HUES6 (cell line): ENCODE results near the gene FAM110D.
A peak's percentile ranks its signal among the peaks of the same experiment; 100 is the strongest.

Experiments used
- H3K27ac ChIP-seq: 2 replicates; pipeline ENCODE4 v1.7.0; 2013; ENCODE audit warnings: low read depth, mild to moderate bottlenecking, low read length, inconsistent platforms
- H3K27me3 ChIP-seq: 2 replicates; pipeline ENCODE4 v1.6.1; 2013; ENCODE audit warnings: low read length; ENCODE audit not compliant: control insufficient read depth, insufficient read depth
- H3K36me3 ChIP-seq: 2 replicates; pipeline ENCODE4 v1.6.1; 2013; ENCODE audit warnings: low read length; ENCODE audit not compliant: control insufficient read depth, insufficient read depth
- H3K4me1 ChIP-seq: 2 replicates; pipeline ENCODE4 v1.6.1; 2013; ENCODE audit warnings: low read length; ENCODE audit not compliant: control insufficient read depth, insufficient read depth
- H3K4me3 ChIP-seq: 2 replicates; pipeline ENCODE4 v1.5.1; 2013; ENCODE audit warnings: low read depth, low read length
- H3K9ac ChIP-seq: one replicate; pipeline ENCODE4 v1.6.1; 2013; ENCODE audit warnings: mild to moderate bottlenecking, low read length
- H3K9me3 ChIP-seq: 2 replicates; pipeline ENCODE4 v1.6.1; 2013; ENCODE audit warnings: low read depth, low read length; ENCODE audit not compliant: control insufficient read depth, insufficient read depth

FAM110D gene

DNA sequence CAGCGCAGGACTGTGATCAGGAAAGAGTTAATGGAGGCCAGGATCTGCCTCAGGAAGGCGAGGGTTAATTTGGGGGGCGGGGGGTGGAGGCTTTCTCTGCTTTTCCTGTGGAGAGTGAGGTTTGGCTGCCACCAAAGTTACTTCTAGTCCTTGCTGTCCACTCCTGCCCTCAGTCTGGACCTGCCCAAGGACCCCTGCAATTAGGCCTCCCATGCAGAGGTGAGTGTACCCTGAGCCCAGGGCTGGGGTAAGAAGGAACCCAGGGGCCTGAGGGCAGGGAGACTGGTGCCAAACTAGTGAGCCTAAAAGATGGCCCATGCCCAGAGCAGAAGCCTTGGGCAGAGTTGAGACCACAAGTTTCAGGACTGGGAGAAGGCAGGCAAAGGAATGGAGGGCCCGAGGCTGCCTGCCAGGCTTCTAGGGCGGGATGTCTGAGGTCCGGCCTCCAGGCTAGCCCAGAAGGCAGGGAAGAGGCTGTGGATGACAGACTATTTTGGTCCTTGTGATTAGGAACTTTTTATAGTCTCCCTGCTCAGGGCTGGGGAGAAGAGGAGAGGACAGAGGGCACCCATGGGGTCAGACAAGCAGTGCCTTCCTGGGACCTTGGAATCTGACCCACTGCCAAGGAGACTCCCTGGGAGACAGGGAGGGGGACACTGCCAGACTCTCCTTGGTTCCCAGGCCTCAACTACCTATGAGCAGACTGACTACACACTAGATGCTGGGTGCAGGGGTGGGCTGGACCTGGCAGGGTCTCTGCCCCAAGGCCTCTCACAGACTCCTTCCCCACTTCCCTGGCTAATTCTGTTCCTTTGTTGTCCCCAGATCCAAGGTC lies at the start of gene FAM110D:
TSS of gene FAM110D (plus strand) at position 172 of the 835 bp plus-strand sequence. CDS start 2,213 bp downstream, outside the sequence.
- peaks cover 57% of the 10 kb centered on the region for H3K4me1 ChIP-seq
- H3K4me3 ChIP-seq: peak within 1 kb of the TSS; percentile 38; the same call in 1 of the 2 replicates
- peak within 1 kb of the TSS; percentile 40 for H3K9ac ChIP-seq
- no peaks in the 10 kb centered on the region for H3K36me3 ChIP-seq
- H3K27ac ChIP-seq: no peak within 1 kb of the TSS
- no peaks in the 10 kb centered on the region for H3K9me3 ChIP-seq
- peaks cover 96% of the 10 kb centered on the region for H3K27me3 ChIP-seq

DNA sequence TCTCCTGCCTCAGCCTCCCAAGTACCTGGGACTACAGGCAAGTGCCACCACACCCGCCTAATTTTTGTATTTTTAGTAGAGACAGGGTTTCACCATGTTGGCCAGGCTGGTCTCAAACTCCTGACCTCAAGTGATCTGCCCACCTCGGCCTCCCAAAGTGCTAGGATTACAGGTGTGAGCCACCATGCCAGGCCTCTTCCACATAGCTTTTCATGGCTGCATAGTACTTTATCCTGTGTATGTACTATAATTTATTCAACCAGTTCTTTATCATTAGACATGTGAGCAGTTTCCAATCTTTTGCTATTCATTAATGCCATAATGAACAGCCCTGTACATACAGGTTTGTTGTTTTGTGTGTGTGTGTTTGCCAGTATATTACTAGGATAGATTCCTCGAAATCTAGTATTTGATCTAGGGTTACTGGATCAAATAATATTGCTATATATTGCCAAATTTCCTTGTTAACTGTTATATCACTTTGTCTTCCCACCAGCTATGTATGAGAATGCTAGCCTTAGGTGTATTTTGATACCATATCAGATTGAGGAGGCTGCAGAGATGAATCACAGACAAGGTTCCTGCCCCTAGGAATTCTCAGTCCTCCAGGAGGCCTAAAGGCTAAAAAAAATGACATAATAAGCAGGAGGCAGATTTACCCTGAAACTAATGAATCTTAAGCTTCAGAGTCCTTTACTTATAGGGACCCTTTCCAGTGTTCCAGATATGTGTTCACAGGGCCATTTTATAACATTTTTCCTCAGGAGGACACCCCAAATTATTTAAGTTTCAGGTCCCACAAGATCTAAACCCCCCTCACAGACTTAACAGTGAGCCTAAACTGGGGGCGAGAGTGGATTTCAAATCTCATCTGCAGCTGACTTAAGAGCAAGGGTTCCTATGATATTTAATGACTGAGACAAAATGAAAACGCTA lies 49.4 kb upstream of the FAM110D start:
- H3K27me3 ChIP-seq: peaks cover 13% of the 10 kb centered on the region
- H3K36me3 ChIP-seq: peaks cover 3% of the 10 kb centered on the region; the same call in 1 of the 2 replicates
- H3K4me3 ChIP-seq: no peak overlapping the region
- no peak overlapping the region for H3K9ac ChIP-seq
- H3K4me1 ChIP-seq: peaks cover 10% of the 10 kb centered on the region
- no peak overlapping the region for H3K27ac ChIP-seq
- no peaks in the 10 kb centered on the region for H3K9me3 ChIP-seq

DNA sequence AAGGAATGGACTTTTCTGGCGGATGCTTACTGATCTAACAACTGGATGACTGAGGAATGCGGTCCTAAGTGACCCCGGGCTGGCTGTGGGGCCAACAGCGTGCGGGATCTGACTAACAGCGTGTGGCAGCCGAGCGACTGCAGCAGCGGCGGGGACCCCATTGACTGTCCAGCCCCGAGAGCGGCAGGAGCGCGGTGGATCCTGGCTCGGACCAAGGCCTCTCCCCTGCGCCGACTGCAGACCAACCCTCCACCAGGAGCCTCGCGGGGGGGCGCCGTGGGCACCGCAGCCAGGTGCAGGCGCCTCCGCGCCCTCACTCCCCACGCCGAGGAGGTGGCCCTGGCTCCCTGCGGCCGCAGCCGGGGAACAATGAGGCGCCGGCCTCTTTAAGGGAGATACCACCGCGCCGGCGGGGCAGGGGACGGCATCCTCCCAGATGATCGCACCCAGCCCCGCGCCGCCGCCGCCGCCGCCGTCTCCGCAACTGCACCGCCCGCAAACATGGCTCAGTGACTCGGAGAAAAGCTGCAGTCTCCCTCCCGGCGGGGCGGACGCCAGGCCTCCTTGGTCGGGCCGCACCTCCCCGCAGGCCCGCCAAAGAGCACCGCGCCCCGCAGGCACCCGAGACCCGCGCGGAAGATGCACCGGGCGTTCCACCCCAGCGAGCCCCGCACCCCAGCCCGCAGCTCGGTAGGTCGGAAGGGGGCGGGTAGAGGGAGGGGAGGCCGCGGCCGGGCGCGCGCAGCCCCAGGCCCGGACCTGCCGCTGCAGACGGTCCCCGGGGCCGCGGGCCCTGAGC lies 47.9 kb upstream of the FAM110D start:
- H3K27me3 ChIP-seq: peaks cover 13% of the 10 kb centered on the region

DNA sequence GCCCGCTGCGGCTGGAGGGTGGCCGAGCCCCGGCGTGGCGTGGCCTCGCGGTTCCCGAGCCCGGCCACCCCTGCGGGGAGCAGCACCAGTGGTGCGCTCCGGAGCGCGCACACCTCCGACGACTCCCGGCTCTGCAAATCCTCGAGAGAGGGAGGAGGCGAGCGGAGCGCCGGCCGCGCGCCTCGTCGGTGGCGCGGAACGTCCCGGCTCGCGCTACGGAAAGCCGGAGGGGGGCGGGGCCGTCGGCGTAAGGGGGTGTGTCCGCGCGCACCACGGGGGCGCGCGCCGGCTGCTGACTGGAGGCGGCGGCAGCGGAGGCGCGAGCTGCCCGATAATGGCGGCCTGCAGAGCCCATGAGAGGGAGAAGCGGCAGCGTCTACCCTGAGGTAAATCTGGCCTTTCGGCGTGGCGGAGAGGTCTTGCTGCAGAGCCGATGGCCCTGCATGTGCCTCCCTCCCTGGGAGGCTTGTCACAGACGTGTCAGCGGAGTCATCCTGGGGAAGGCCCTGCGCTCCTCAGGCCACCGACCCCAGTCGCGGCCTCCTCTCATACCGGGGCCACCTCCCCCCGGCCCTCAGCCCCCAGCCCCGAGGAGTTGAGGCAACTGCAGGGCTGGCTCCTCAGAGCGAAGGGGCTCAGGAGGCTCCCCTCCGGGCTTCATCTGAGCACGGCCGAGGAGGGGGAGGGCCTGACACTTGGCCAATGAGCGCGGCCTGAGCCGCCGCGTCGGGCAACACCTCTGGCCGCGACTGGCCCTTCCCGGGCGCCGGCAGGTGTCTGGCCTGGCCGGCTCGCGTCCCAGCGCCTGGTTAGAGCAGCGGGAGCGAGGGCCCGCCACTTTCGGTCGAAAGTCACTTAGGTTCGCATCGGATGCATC lies 47.1 kb upstream of the FAM110D start, which contains the start of gene PDIK1L:
TSS of gene PDIK1L (plus strand) at position 295 of the 877 bp plus-strand sequence. CDS start 2,485 bp downstream, outside the sequence.
- H3K4me1 ChIP-seq: peaks cover 10% of the 10 kb centered on the region

More for the DNA sequence above, 47.9 kb upstream of the FAM110D start:
- Histone ChIP-seq H3K9ac (peak overlapping the region; percentile 82), H3K4me3 (peak overlapping the region; percentile 90), H3K27ac (peak overlapping the region; percentile 87), H3K4me1 (peaks cover 10% of the 10 kb centered on the region), H3K36me3 (peaks cover 4% of the 10 kb centered on the region; the same call in 1 of the 2 replicates), H3K9me3 (no peaks in the 10 kb centered on the region)

DNA sequence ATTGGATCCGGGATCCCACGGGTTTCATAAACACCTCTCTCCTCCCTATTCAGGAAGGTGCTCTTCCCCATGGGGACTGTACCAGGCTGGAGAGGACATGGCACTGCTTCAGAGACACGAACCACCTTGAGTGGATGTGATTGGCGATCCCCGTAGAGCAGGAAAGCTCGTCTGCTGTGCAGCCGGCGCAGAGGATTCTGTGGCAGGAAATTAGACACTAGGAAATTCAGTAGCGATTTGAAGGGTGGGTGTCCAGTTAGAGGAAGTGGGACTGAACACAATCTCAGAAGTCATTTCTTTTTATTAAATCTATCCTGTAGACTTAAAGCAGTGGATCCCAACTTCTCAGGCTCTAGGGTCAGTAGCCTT lies 46.5 kb upstream of the FAM110D start:
- Histone ChIP-seq H3K9ac (peak overlapping the region; percentile 78), H3K4me1 (peaks cover 10% of the 10 kb centered on the region), H3K4me3 (peak overlapping the region; percentile 90), H3K9me3 (no peaks in the 10 kb centered on the region), H3K27ac (no peak overlapping the region), H3K36me3 (peaks cover 4% of the 10 kb centered on the region; the same call in 1 of the 2 replicates), H3K27me3 (peaks cover 13% of the 10 kb centered on the region)

More for the DNA sequence above, 47.1 kb upstream of the FAM110D start, which contains the start of gene PDIK1L:
- H3K27me3 ChIP-seq: peaks cover 13% of the 10 kb centered on the region
- H3K27ac ChIP-seq: peak within 1 kb of the TSS; percentile 87
- no peaks in the 10 kb centered on the region for H3K9me3 ChIP-seq
- peak within 1 kb of the TSS; percentile 90 for H3K4me3 ChIP-seq
- H3K36me3 ChIP-seq: peaks cover 4% of the 10 kb centered on the region; the same call in 1 of the 2 replicates
- H3K9ac ChIP-seq: peak within 1 kb of the TSS; percentile 82

DNA sequence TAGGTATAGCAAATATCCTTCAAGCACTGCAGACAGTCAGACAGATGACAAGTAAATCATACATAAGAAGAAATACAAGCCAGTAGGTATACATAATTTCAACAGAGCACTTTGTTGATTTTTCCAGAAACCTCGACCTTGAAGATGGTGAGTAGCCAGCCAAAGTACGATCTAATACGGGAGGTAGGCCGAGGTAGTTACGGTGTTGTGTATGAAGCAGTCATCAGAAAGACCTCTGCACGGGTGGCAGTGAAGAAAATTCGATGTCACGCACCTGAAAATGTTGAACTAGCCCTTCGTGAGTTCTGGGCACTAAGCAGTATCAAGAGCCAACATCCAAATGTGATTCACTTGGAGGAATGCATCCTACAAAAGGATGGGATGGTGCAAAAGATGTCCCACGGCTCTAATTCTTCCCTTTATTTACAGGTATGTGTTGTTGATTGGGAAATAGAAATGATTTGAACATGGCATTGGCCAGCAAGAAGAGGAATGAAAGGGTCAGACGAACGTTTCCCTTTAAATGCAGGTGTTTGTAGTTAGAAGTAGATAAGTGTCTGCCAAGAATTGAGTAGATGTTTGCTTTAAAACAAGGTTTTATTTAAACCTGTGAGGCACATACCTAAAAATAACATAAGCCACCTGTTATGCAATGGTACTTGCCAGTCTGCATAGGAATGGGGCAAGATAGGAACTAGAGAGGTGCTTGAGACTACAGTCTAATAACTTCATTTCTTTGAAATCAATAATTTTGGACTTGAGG lies 44.5 kb upstream of the FAM110D start:
- peaks cover 13% of the 10 kb centered on the region for H3K27me3 ChIP-seq
- no peak overlapping the region for H3K4me3 ChIP-seq
- H3K27ac ChIP-seq: no peak overlapping the region
- H3K4me1 ChIP-seq: peaks cover 10% of the 10 kb centered on the region
- H3K9me3 ChIP-seq: no peaks in the 10 kb centered on the region
- peaks cover 12% of the 10 kb centered on the region; the same call in 1 of the 2 replicates for H3K36me3 ChIP-seq
- H3K9ac ChIP-seq: no peak overlapping the region

DNA sequence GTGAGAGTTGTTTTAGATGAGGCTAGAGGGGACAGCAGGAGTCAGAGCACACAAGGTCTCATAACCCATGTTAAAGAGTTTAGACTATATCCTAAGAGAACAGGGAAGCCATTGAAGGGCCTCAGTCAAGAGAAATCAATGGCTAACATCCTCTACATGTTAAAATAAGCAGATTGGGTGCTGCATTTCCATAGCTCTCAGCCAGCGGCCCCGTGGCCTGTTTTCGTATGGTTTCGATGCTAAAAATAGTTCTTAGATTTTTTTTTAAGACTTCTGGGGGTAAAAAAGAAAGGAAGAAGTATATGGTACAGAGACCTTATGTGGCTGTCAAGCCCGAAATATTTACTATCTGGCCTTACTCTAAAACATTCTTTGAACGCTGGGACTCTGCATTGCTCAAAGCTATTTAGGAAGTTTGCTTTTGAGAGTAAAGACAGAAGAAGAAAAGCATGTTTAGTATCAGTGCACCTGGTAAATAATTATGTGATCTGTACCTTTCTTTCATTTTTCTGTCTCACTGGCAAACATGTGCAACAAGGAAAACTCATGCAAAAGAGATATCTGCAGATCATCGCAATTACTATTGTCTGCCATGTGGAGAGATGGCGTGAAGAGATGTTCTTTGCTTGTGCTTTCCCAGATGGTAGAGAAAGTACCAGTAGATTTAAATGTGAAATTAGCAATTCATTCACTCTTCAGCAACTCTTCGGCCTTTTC lies 38.8 kb upstream of the FAM110D start:
- H3K4me3 ChIP-seq: no peak overlapping the region
- no peak overlapping the region for H3K27ac ChIP-seq
- no peak overlapping the region for H3K9ac ChIP-seq
- H3K9me3 ChIP-seq: no peaks in the 10 kb centered on the region
- H3K27me3 ChIP-seq: no peaks in the 10 kb centered on the region
- no peaks in the 10 kb centered on the region for H3K4me1 ChIP-seq
- peaks cover 11% of the 10 kb centered on the region; the same call in 1 of the 2 replicates for H3K36me3 ChIP-seq

DNA sequence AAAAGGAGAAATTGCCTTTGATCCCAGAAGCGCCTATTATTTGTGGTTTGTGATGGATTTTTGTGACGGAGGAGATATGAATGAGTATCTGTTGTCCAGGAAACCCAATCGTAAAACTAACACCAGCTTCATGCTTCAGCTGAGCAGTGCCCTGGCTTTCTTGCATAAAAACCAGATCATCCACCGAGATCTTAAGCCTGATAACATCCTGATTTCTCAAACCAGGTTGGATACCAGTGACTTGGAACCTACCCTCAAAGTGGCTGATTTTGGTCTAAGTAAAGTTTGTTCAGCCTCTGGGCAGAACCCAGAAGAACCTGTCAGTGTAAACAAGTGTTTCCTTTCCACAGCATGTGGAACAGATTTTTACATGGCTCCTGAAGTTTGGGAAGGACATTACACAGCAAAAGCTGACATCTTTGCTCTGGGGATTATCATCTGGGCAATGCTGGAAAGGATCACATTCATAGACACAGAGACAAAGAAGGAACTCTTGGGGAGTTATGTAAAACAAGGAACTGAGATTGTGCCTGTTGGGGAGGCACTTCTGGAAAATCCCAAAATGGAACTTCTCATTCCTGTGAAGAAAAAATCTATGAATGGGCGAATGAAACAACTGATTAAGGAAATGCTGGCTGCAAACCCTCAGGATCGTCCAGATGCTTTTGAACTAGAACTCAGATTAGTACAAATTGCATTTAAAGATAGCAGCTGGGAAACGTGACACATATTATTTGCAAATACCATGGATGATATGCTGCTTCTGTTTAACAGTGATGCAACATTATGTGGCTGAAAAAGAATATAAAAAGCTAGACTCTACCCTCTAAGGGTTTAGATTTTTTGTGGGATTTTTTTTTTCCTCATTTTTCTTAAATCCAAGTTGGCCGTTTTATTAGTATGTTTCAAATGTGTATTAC lies 36.8 kb upstream of the FAM110D start:
- Histone ChIP-seq H3K36me3 (peaks cover 11% of the 10 kb centered on the region; the same call in 1 of the 2 replicates), H3K27me3 (no peaks in the 10 kb centered on the region), H3K9ac (no peak overlapping the region), H3K4me3 (no peak overlapping the region), H3K9me3 (no peaks in the 10 kb centered on the region), H3K4me1 (peaks cover 8% of the 10 kb centered on the region), H3K27ac (no peak overlapping the region)
